Stimulated activated memory B cell treated with anti-CD40 and anti-IgM and Interleukin-4, amounts not matched to agents 10 μg/mL and 1 μg/mL and 100 μg/mL, for 72 hours (primary cell): ENCODE measurements around the gene IMMT.
"Not testable (repeated sequence)": the region's sequence is repeated elsewhere in the genome, so short reads cannot be mapped to it uniquely, and the experiment has no call there.

Experiments used
- ATAC-seq: fragments of 150-1000 bp; cut with Tn5 transposase; 2 replicates; pipeline ENCODE4 v1.10.0; 2021
- H3K27ac Mint-ChIP-seq: one replicate; pipeline ENCODE4 v1.8.0; 2022; ENCODE audit warnings: mild to moderate bottlenecking, mixed read lengths
- H3K27me3 Mint-ChIP-seq: one replicate; pipeline ENCODE4 v1.8.0; 2022; ENCODE audit warnings: mixed read lengths
- H3K36me3 Mint-ChIP-seq: one replicate; pipeline ENCODE4 v1.8.0; 2022; ENCODE audit warnings: mixed read lengths
- H3K4me1 Mint-ChIP-seq: one replicate; pipeline ENCODE4 v1.8.0; 2022; ENCODE audit warnings: mixed read lengths
- H3K4me3 Mint-ChIP-seq: one replicate; pipeline ENCODE4 v1.8.0; 2022; ENCODE audit warnings: mild to moderate bottlenecking, moderate library complexity, mixed read lengths
- H3K9me3 Mint-ChIP-seq: one replicate; pipeline ENCODE4 v1.8.0; 2022; ENCODE audit warnings: mixed read lengths

The IMMT gene

GRCh38 chr2:86231680-86232372 is 36.6 kb upstream of the IMMT start:
- H3K27ac Mint-ChIP-seq = no peak overlapping the region
- peaks cover 15% of the 10 kb centered on the region for H3K4me1 Mint-ChIP-seq
- no peak overlapping the region for H3K4me3 Mint-ChIP-seq
- no peak for ATAC-seq
- no peaks in the 10 kb centered on the region for H3K36me3 Mint-ChIP-seq
- H3K27me3 Mint-ChIP-seq = no peaks in the 10 kb centered on the region
- no peaks in the 10 kb centered on the region for H3K9me3 Mint-ChIP-seq

DNA sequence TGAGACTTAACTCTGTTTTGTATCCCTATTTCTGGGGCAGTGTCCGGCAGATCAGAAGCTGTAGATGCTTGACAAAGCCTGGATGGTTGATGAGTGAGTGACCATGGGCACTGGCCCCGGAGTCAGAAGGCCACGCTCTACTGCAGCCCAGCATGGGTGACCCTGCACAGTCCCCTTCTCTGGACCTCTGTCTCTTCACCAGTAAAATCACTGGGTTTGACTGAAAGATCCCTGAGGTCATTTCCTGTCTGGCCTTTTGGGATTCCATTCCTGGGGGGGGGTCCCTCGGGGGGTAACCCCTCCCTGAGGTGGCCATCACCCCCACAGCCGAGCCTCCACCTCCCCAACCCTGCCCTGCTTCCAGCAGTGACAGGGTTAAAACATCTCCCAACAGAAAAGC is 35.7 kb upstream of the IMMT start:
- Mint-ChIP-seq H3K9me3 (no peaks in the 10 kb centered on the region), H3K36me3 (no peaks in the 10 kb centered on the region), H3K27me3 (no peaks in the 10 kb centered on the region), H3K4me3 (no peak overlapping the region), H3K27ac (peak overlapping the region; percentile 47), H3K4me1 (peaks cover 16% of the 10 kb centered on the region)
- ATAC-seq = no peak

- ATAC-seq = peak; percentile 67
- Mint-ChIP-seq H3K36me3 (no peaks in the 10 kb centered on the region), H3K27me3 (no peaks in the 10 kb centered on the region), H3K9me3 (no peaks in the 10 kb centered on the region), H3K27ac (peak overlapping the region; percentile 64), H3K4me3 (no peak overlapping the region), H3K4me1 (peaks cover 34% of the 10 kb centered on the region)
Measured at GRCh38 chr2:86229221-86229620, 34.0 kb upstream of the IMMT start.

DNA sequence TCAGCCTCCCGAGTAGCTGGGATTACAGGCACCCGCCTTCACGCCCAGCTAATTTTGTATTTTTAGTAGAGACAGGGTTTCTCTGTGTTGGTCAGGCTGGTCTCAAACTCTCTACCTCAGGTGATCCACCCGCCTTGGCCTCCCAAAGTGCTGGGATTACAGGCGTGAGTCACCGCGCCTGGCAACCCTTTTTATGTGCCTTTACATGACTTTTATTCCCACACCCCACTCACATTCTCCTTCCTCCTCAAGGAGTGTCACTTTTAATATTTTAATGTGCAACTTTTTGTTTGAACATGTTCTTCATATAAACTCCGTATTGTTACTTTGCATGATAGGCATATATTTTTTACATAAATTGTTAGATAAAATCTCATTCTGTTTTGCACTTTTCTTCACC is 33.3 kb upstream of the IMMT start:
- Mint-ChIP-seq H3K27ac (peak overlapping the region; percentile 64), H3K4me1 (peaks cover 34% of the 10 kb centered on the region)
- not testable (repeated sequence) for H3K27me3 Mint-ChIP-seq, H3K4me3 Mint-ChIP-seq, H3K9me3 Mint-ChIP-seq, H3K36me3 Mint-ChIP-seq, ATAC-seq

- no peaks in the 10 kb centered on the region for H3K9me3 Mint-ChIP-seq
- H3K36me3 Mint-ChIP-seq = no peaks in the 10 kb centered on the region
- H3K4me1 Mint-ChIP-seq = peaks cover 34% of the 10 kb centered on the region
- H3K27ac Mint-ChIP-seq = no peak overlapping the region
- no peak overlapping the region for H3K4me3 Mint-ChIP-seq
- ATAC-seq = no peak
- no peaks in the 10 kb centered on the region for H3K27me3 Mint-ChIP-seq
Measured at GRCh38 chr2:86227685-86228084, 32.4 kb upstream of the IMMT start.

DNA sequence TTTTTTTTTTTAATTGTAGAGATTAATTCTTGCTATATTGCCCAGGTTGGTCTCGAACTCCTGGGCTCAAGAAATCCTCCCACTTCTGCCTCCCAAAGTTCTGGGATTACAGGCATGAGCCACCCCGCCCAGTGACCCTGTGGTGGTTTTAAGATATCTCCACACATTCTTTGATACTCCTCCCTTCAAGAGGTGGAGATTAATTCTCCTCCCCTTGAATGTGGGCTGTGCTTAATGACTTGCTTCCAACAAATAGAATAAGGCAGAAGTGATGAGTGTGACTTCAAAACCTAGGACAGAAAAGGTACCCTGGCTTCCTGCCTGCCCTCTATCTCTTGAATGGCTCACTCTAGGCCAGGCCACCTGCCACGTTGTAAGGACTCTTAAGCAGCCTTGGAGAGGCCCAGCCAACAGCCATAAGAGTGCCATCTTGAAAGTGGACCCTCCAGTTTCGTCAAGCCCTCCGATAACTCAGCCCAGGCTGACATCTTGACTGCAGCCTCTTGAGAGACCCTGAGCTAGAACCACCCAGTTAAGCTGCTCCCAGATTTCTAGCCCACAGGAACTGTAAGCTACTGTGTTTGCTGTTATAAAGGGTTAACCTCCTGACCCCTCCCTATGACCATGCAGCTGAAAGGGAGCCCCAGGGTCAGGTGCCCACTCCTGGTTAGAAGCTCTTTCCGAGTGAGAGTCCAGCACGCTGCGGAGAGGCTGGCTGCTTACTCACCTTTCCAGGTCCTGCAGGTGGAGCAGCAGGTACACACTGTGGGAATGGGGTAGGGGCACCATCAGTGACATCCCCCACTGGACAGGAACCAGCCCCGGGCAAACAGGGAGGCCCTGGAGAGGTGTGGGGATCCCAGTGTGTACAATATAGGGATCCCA is 31.6 kb upstream of the IMMT start:
- H3K9me3 Mint-ChIP-seq = no peaks in the 10 kb centered on the region
- no peak for ATAC-seq
- no peaks in the 10 kb centered on the region for H3K36me3 Mint-ChIP-seq
- H3K27me3 Mint-ChIP-seq = no peaks in the 10 kb centered on the region
- H3K4me3 Mint-ChIP-seq = no peak overlapping the region
- H3K4me1 Mint-ChIP-seq = peaks cover 34% of the 10 kb centered on the region
- H3K27ac Mint-ChIP-seq = no peak overlapping the region

- H3K36me3 Mint-ChIP-seq = no peaks in the 10 kb centered on the region
- no peak overlapping the region for H3K4me3 Mint-ChIP-seq
- H3K9me3 Mint-ChIP-seq = no peaks in the 10 kb centered on the region
- peaks cover 34% of the 10 kb centered on the region for H3K4me1 Mint-ChIP-seq
- peak; percentile 49 for ATAC-seq
- H3K27ac Mint-ChIP-seq = peak overlapping the region; percentile 3
- no peaks in the 10 kb centered on the region for H3K27me3 Mint-ChIP-seq
Measured at GRCh38 chr2:86226070-86226469, 30.8 kb upstream of the IMMT start.

- peak overlapping the region; percentile 47 for H3K4me3 Mint-ChIP-seq
- peaks cover 34% of the 10 kb centered on the region for H3K4me1 Mint-ChIP-seq
- peak; percentile 83 for ATAC-seq
- H3K27ac Mint-ChIP-seq = peak overlapping the region; percentile 3
- no peaks in the 10 kb centered on the region for H3K27me3 Mint-ChIP-seq
- H3K9me3 Mint-ChIP-seq = no peaks in the 10 kb centered on the region
- H3K36me3 Mint-ChIP-seq = no peaks in the 10 kb centered on the region
Measured at GRCh38 chr2:86225581-86225980, 30.3 kb upstream of the IMMT start.

DNA sequence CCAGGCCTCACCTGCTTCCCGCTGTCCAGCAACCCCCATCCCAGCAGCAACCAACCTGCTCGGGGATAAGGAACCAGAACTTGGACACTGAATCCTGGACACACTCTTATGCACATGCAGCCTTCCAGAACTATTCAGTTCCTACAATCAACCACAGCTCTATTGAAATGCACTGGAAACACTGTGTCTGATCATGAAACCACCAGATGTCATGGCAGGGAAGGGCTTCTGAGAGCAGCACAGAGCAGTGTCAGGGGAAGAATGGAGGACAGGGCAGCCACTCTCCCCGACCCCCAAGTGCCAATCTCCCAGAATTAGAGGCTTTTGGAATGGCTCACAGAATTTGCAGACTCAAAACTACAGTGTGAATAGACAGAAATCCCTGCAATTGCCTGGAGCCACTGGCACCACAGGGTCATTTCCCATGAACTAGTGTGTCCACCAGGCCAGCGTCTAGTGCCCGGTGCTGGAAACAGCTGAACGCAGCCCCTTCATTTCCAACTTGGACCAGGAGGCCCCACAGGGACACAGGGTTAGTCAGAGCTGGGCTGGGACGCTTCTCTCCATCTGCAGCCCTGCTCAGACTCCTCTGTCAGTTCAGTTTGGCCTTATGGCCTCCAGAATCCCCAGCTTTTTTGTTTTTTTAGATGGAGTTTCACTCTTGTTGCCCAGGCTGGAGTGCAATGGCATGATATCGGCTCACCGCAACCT is 29.5 kb upstream of the IMMT start:
- Mint-ChIP-seq H3K4me1 (peaks cover 33% of the 10 kb centered on the region), H3K9me3 (no peaks in the 10 kb centered on the region), H3K36me3 (no peaks in the 10 kb centered on the region), H3K4me3 (no peak overlapping the region), H3K27ac (peak overlapping the region; percentile 3), H3K27me3 (no peaks in the 10 kb centered on the region)
- ATAC-seq = no peak

DNA sequence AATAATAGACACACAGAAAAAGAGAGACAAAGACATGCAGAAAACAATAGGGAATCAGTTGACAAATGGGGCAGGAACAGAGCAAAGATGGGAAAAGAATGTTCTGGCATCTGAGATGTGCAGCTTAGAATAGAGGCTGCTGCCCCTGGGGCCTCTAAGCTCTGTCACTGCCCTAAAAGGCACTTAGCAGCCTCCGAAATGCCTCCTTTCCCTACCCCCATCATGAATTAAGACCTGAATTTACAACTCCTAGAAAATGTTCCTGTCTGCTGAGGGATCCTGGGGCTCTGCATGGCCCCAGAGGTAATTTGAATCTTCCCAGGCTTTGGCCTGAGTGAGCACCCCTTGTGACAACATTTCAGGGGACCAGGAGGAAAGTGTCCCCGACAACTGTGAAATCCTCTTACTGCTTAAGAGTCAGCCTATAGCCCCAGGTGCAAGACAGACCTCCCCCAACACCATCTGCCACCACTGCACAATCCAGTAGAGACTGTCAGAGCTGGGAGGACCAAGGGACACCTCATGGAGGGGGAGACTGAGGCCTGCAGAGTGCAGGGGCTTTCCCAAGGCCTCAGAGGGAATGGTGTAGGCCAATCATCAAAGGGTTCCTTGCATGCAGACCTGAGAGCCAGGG is 28.8 kb upstream of the IMMT start:
- H3K9me3 Mint-ChIP-seq = no peaks in the 10 kb centered on the region
- H3K4me1 Mint-ChIP-seq = peaks cover 25% of the 10 kb centered on the region
- peak overlapping the region; percentile 3 for H3K27ac Mint-ChIP-seq
- H3K4me3 Mint-ChIP-seq = no peak overlapping the region
- H3K27me3 Mint-ChIP-seq = no peaks in the 10 kb centered on the region
- no peak for ATAC-seq
- H3K36me3 Mint-ChIP-seq = no peaks in the 10 kb centered on the region

- Mint-ChIP-seq H3K4me3 (no peak overlapping the region), H3K9me3 (no peaks in the 10 kb centered on the region), H3K27ac (peak overlapping the region; percentile 3), H3K27me3 (no peaks in the 10 kb centered on the region), H3K4me1 (peaks cover 19% of the 10 kb centered on the region), H3K36me3 (no peaks in the 10 kb centered on the region)
- ATAC-seq = no peak
Measured at GRCh38 chr2:86223140-86223926, 28.1 kb upstream of the IMMT start.

DNA sequence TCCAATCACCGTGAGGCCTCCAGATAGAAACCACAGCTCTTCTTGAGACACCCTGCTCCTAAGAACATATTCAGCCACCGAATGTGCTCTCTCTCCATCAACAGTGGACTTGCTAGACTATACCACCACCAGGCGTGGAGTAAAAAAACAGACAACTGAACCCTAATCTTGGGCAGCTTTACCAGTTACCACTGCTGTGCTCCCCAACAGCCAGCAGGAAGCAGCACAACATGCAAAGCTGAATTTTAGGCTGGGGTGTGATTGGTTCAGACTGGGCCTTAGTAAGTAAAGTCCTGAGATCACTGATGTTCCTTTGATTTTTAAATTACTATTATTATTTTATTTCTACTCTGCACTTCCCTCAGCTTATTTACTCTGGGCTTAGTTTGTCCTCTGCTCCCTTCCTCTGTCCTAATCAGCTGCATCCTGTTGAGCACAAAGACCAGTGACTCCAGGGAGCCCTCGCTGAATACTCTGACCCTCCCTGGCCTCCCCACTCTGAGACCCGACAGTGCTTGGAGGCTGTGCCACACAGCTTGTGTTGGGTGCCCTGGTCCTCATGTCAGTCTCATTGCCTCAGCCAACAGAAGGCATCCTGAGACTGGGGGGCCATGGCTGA is 25.9 kb upstream of the IMMT start:
- ATAC-seq = no peak
- Mint-ChIP-seq H3K36me3 (no peaks in the 10 kb centered on the region), H3K4me1 (peaks cover 25% of the 10 kb centered on the region), H3K27me3 (no peaks in the 10 kb centered on the region), H3K27ac (no peak overlapping the region), H3K9me3 (no peaks in the 10 kb centered on the region), H3K4me3 (no peak overlapping the region)

- Mint-ChIP-seq H3K36me3 (no peaks in the 10 kb centered on the region), H3K9me3 (no peaks in the 10 kb centered on the region), H3K27ac (no peak overlapping the region), H3K4me1 (peaks cover 13% of the 10 kb centered on the region), H3K4me3 (no peak overlapping the region), H3K27me3 (no peaks in the 10 kb centered on the region)
- no peak for ATAC-seq
Measured at GRCh38 chr2:86219896-86220295, 24.6 kb upstream of the IMMT start.

GRCh38 chr2:86218124-86218523 is 22.9 kb upstream of the IMMT start:
- H3K4me3 Mint-ChIP-seq = no peak overlapping the region
- no peak for ATAC-seq
- no peaks in the 10 kb centered on the region for H3K27me3 Mint-ChIP-seq
- H3K27ac Mint-ChIP-seq = no peak overlapping the region
- peaks cover 6% of the 10 kb centered on the region for H3K4me1 Mint-ChIP-seq
- H3K9me3 Mint-ChIP-seq = no peaks in the 10 kb centered on the region
- peaks cover 9% of the 10 kb centered on the region for H3K36me3 Mint-ChIP-seq
